ENCODE results near the gene PHACTR3.

PHACTR3 gene

GRCh38 chr20:59784791-59785668, 180.7 kb downstream of the PHACTR3 start:
- in situ Hi-C loops (cut with MboI; ENCODE audit: low sequenced_read_pairs) = no loop called here

- in situ Hi-C loops (cut with MboI; ENCODE audit: low sequenced_read_pairs) = no loop called here
These were observed 181.3 kb downstream of the PHACTR3 start for GRCh38 chr20:59785669-59785959.

- in situ Hi-C loops (cut with MboI; ENCODE audit: low sequenced_read_pairs) = no loop called here
These were observed 181.9 kb downstream of the PHACTR3 start for GRCh38 chr20:59785986-59786795.

- in situ Hi-C loops (cut with MboI; ENCODE audit: low sequenced_read_pairs) = no loop called here
These were observed 182.6 kb downstream of the PHACTR3 start for GRCh38 chr20:59786801-59787537.

GRCh38 chr20:59787538-59787890, 183.2 kb downstream of the PHACTR3 start:
- in situ Hi-C loops (cut with MboI; ENCODE audit: low sequenced_read_pairs) = no loop called here

GRCh38 chr20:59788196-59788735, 183.9 kb downstream of the PHACTR3 start:
- in situ Hi-C loops (cut with MboI; ENCODE audit: low sequenced_read_pairs) = no loop called here

- in situ Hi-C loops (cut with MboI; ENCODE audit: low sequenced_read_pairs) = no loop called here
These were observed 184.6 kb downstream of the PHACTR3 start for GRCh38 chr20:59788811-59789397.

GRCh38 chr20:59789686-59790085, 185.3 kb downstream of the PHACTR3 start:
- in situ Hi-C loops (cut with MboI; ENCODE audit: low sequenced_read_pairs) = no loop called here

GRCh38 chr20:59790346-59790745, 186.0 kb downstream of the PHACTR3 start:
- in situ Hi-C loops (cut with MboI; ENCODE audit: low sequenced_read_pairs) = no loop called here

- in situ Hi-C loops (cut with MboI; ENCODE audit: low sequenced_read_pairs) = no loop called here
These were observed 188.0 kb downstream of the PHACTR3 start for GRCh38 chr20:59792300-59792699.

GRCh38 chr20:59794555-59794954, 190.2 kb downstream of the PHACTR3 start:
- in situ Hi-C loops (cut with MboI; ENCODE audit: low sequenced_read_pairs) = no loop called here

- in situ Hi-C loops (cut with MboI; ENCODE audit: low sequenced_read_pairs) = no loop called here
These were observed 196.0 kb downstream of the PHACTR3 start for GRCh38 chr20:59800309-59800708.

- in situ Hi-C loops (cut with MboI; ENCODE audit: low sequenced_read_pairs) = no loop called here
These were observed 197.7 kb downstream of the PHACTR3 start for GRCh38 chr20:59802018-59802417.

GRCh38 chr20:59802471-59803221, 198.3 kb downstream of the PHACTR3 start:
- in situ Hi-C loops (cut with MboI; ENCODE audit: low sequenced_read_pairs) = no loop called here

- in situ Hi-C loops (cut with MboI; ENCODE audit: low sequenced_read_pairs) = no loop called here
These were observed 200.0 kb downstream of the PHACTR3 start for GRCh38 chr20:59804347-59804746.

GRCh38 chr20:59804871-59805665, 200.7 kb downstream of the PHACTR3 start:
- in situ Hi-C loops (cut with MboI; ENCODE audit: low sequenced_read_pairs) = no loop called here

GRCh38 chr20:59805786-59806577, 201.6 kb downstream of the PHACTR3 start:
- in situ Hi-C loops (cut with MboI; ENCODE audit: low sequenced_read_pairs) = no loop called here

- in situ Hi-C loops (cut with MboI; ENCODE audit: low sequenced_read_pairs) = no loop called here
These were observed 202.2 kb downstream of the PHACTR3 start for GRCh38 chr20:59806578-59806975.

All from HL-60/S4 treated with retinoic acid at 250 ng/mL for 4 days and 3 days (cell line).